HPDE6-E6E7 (cell line): ENCODE results near the gene IGDCC3.
A peak's percentile ranks its signal among the peaks of the same experiment; 100 is the strongest.
"Not testable (repeated sequence)": the region's sequence is repeated elsewhere in the genome, so short reads cannot be mapped to it uniquely, and the experiment has no call there.

Experiments
- DNase-seq: peaks from one replicate; pipeline ENCODE4 v3.0.0; 2011; ENCODE audit warnings: missing footprints; ENCODE audit errors: extremely low spot score

Gene IGDCC3

DNA sequence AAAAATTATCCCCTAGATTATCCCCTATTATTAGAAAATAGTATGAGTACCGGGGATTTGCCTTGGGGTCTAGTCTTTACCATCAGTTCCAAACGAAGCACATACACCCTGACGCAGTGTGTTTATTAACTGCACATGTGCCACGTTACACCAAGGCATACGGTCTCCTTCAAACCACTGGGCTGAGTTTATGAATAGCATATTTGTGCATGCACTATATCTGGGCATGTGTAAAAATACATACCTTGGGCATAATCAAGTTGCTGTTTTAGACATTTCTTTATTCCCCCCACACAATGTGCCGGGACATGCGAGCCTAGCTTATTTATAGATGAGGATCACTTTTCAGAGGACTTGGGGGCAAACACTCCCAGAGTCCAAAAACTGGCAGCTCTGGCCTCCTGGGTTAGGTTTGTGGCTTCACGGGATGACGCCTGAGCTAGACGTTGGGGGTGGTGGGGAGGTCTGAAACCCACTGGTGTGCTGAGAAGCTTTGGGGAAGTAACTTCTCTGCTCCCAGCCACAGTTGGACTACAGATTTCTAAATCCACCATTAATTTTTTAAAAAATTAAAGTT lies 28.7 kb upstream of the IGDCC3 start:
- DNase-seq, result no peak

GRCh38 chr15:65405791-65406423 lies 28.1 kb upstream of the IGDCC3 start:
- no peak for DNase-seq

DNA sequence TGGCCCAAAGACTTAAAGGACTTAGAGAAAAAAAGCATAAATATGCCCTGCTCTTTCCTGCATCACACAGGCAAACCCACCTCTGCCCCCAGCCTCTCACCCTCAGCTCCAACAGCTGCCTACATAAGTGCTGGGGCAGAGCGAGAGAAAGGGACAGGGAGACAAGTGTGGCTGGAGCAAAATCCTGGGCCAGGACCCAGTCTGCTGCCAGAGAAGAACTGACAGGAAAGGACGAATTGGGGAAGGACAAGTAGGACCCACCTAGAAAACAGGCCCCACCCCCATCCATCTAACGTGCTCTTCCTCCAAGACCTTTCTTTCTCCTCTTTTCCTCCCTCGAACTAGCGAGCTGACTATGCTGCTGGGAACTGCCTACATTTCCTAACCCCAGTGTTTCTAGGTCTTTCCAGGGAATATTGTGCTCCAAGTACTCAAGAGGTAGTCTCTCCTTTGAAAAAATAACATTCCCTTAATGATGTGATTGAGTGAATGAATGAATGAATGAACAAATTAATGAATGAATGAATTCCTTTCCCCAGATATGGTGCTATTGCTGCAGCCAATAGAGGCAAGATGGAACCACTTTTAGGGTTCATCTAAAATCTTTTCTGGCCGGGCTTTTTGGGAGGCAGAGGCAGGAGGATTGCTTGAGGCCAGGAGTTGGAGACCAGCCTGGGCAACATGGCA lies 26.5 kb upstream of the IGDCC3 start:
- DNase-seq, result no peak

DNA sequence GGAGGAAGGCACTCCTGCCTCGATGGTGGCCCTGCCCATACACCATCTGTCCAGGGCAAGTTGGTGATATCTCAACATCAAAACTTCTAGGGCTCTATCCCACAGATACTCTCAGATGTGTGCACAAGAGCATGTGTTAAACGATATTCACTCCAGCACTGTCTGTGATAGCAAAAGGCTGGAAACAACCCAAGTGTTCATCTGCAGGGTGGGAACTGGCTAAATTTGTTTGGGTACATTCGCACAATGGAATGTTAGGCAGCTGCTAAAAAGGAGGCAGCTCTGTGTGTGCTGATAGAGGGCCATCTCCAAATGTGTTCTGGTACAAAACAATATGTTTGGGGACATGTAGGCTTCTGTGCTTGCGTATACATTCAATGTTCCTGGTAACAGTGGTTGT lies 25.2 kb upstream of the IGDCC3 start:
- no peak for DNase-seq

GRCh38 chr15:65401611-65402240 lies 23.9 kb upstream of the IGDCC3 start:
- DNase-seq, result no peak

DNA sequence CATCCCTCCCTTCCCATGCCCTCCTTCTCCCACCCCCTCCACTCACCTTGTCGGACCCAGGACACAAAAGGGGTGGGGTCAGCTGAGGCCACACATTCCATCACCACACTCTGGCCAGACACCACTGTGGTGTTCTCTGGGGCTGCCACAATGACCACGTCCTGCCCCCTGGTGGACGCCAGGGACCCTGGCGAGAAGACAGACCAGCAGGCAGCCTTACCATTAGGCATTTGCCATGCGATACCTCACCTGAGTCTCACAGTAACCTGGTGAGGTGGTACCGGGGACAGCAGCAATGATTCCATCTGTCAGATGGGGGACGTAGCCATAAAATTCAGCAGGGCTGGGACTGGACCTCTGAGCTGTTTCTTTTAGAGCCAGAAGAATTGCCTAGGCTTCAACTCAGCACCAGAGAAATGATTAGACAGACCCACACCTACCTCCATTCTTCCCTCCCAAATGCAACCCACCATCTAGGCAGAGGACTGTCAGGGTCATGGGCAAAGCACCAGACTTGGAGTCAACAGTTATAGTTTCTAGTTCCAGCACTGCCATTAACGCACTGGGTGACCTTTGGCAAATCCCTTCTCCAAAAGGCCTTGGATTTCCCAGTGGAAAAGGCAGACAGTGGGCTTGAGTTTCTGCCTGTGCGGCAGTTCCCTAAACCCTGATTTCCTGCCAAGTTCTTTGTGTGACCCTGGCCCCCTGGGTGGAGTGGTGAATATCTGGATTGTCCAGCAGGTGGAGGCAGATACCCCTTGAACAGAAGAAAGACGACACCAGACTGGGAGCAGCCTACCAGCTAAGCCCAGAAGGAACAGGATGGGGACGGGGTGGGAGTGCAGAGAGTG lies 23.2 kb upstream of the IGDCC3 start:
- DNase-seq, result peak; percentile 83

- no peak for DNase-seq
These were observed 22.2 kb upstream of the IGDCC3 start for GRCh38 chr15:65399997-65400396.

GRCh38 chr15:65399001-65399706 lies 21.4 kb upstream of the IGDCC3 start:
- DNase-seq, result no peak

DNA sequence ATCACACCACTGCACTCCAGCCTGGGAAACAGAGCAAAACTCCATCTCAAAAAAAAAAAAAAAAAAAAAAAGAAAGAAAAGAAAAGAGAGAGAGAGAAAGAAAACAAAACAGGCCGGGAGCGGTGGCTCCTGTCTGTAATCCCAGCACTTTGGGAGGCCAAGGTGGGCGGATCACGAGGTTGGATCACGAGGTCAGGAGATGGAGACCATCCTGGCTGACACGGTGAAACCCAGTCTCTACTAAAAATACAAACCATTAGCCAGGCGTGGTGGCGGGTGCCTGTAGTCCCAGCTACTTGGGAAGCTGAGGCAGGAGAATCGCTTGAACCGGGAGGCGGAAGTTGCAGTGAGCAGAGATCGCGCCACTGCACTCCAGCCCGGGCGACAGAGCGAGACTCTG lies 20.7 kb upstream of the IGDCC3 start:
- not testable (repeated sequence) for DNase-seq

- DNase-seq, result no peak
These were observed 19.1 kb upstream of the IGDCC3 start for GRCh38 chr15:65396965-65397317.

GRCh38 chr15:65396283-65396964 lies 18.6 kb upstream of the IGDCC3 start:
- DNase-seq, result no peak

DNA sequence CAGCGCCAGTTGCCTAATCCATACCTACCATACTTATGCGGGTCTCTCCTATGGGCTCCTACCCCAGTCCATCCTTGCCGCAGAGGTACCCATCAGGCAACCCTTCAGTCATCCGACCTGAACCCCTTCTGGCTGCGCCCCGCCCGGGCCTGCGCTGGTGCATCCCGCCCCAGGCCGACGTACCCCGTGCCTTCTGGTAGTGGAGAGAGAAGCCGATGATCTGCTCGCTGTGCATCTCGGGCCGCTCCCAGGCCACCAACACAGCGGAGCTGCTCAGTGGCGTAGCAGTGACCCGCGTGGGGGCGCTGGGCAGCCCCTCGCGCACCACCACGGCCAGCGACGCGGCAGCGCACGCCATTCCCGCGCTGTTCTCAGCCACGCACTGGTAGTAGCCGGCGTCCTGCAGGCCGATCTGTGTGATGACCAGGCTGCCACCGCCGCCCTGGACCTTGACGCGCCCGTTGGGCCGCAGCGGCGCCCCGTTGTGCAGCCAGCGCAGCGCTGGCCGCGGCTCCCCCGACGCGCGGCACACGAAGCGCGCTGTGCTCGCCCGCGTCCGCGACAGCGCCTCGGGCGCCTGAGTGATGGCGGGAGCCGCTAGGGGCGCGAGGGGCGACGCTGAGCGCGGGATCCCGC lies 17.9 kb upstream of the IGDCC3 start:
- no peak for DNase-seq

GRCh38 chr15:65394936-65395335 lies 17.1 kb upstream of the IGDCC3 start:
- no peak for DNase-seq

DNA sequence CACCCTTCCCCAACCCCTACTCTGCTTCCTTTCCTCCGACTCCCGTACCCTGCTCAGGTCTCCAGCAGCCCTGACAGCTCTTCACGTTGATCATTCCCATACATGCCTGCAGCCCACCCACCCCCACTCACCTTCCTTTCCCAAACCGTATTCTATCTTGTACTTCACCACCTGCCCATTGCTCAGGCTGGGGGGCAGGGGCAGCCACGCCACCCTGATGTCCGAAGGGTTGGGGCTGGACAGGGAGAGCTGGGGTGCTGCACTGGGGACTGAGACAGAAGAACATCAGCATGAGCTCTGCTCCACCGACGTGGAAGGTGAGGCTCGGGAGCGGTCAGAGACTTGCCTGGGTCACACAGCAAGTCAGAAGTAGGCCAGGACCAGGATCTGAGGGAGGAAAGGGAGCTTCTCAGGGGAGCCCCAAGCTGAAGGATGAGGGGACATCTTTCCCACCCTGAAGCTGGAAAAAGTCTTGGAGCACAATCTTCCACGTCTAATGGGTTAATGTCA lies 16.5 kb upstream of the IGDCC3 start:
- DNase-seq, result no peak

DNA sequence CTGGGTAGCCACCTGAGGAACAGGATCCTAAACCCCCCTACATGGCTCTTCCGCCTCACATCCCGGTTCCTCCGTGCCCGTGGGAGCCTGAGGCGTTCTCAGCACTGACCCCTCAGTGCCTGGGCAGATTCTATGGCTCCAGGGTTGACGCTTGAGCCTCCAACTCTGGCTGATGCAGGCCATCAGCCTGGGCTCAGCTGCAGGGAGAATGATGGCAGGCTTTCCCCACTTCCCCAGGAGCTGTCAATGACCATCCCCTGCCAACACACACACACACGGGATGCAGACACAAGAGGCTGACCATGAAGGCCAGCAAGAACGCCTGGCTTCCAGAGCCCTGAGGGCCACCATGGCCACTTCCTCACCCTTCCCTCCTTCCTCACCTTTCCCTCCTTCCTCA lies 15.8 kb upstream of the IGDCC3 start:
- DNase-seq, result no peak

DNA sequence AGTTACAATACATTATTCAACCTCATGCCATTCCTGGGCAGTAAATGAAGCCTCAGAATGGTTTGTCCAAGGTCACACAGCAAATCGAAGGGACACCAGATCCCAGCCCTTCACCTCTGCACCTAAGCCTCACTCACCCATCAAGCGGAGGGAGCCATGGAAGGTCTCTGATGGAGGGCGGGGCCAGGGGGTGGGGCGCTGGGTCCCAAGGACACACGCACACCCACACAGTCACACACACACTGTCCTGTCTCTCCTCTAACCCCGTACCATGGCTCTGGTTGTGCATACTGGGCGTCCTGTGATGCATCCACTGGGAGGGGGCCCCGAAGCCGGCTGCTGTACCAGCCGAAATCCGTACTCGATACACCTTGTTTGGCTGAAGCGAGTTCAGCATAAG lies 15.3 kb upstream of the IGDCC3 start:
- no peak for DNase-seq

GRCh38 chr15:65392368-65392767 lies 14.6 kb upstream of the IGDCC3 start:
- DNase-seq, result no peak

DNA sequence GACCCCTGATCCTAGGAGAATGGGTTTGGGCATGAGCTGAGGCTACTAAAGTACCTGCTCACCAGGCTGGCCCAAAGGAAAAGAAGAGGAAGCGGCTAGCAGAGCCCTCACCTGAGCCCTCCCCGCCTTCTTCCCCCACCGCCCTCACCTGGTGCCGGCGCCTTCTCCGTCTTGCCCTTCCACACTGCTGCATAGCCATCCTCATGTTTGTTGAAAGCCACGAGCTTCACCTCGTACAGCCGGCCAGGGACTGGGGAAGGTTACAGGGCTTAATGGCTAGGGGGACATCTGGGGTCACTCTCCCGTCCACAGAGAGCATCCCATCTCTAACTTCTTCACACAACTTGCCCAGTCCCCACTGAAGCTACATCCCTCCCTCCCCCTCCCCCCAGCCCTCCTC lies 13.9 kb upstream of the IGDCC3 start:
- no peak for DNase-seq

DNA sequence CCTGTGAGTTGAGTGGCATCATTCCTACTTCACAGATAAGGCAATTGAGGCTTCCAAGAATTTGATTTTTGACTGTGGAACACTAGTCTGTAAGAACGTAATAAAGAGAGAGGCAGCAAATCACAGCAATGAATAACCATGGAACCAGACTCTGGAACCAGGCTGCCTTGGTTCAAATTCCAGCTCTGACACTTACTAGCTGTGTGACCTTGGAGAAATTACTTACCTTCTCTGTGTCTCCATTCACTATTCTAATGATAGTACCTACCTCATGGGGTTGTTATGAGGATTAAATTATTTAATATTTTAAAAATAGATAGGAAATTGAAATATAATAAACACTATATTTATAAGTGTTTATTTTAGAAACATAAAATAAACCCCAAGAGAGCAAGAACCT lies 12.6 kb upstream of the IGDCC3 start:
- no peak for DNase-seq

DNA sequence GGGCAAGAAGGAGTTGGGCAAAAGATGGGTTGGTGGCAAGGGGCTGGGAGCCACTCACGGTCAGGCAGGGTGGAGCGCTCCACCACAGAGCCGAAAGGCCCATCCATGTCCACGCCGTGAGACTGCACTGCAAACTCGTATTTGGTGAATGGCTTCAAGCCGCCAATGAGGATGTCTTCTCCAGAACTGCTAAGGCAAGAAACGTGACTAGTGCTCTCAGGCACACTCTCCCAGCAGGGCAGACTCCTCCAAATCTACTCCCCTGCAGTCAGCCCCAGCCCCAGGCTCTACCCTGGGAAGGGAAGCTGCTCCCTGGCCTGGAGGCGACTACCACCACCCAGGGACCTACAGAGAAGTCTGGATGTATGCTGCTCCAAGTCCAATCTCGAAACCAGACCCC lies 11.4 kb upstream of the IGDCC3 start:
- no peak for DNase-seq
